Fibroblast of skin of right quadriceps (primary cell): Measurements from ENCODE around the gene HOXA4.

Experiments
- DNase-seq: peaks from one replicate; pipeline ENCODE4 v3.0.0-alpha.2; 2013

Gene HOXA4

GRCh38 chr7:27131390-27131819 lies 848 bp upstream of the HOXA4 start:
- DNase-seq = no peak

GRCh38 chr7:27129729-27130539 lies 623 bp downstream of the HOXA4 start:
- DNase-seq = no peak

- DNase-seq = no peak
Measured at GRCh38 chr7:27128776-27129728, 1.5 kb downstream of the HOXA4 start.

GRCh38 chr7:27128034-27128433 lies 2.5 kb downstream of the HOXA4 start:
- DNase-seq = no peak

- DNase-seq = no peak
Measured at GRCh38 chr7:27126596-27127327, 3.8 kb downstream of the HOXA4 start.

- no peak for DNase-seq
Measured at GRCh38 chr7:27125986-27126394, 4.6 kb downstream of the HOXA4 start.

GRCh38 chr7:27124902-27125689 lies 5.5 kb downstream of the HOXA4 start:
- no peak for DNase-seq

GRCh38 chr7:27124096-27124901 lies 6.3 kb downstream of the HOXA4 start:
- DNase-seq = peak; percentile 81

- no peak for DNase-seq
Measured at GRCh38 chr7:27123477-27124053, 7.0 kb downstream of the HOXA4 start.

- no peak for DNase-seq
Measured at GRCh38 chr7:27123007-27123476, 7.5 kb downstream of the HOXA4 start.

- no peak for DNase-seq
Measured at GRCh38 chr7:27122077-27122910, 8.3 kb downstream of the HOXA4 start.

GRCh38 chr7:27121684-27122076 lies 8.9 kb downstream of the HOXA4 start:
- DNase-seq = no peak

- no peak for DNase-seq
Measured at GRCh38 chr7:27119412-27119911, 11.1 kb downstream of the HOXA4 start.

- DNase-seq = no peak
Measured at GRCh38 chr7:27118580-27118979, 12.0 kb downstream of the HOXA4 start.

- no peak for DNase-seq
Measured at GRCh38 chr7:27117887-27118491, 12.6 kb downstream of the HOXA4 start.

GRCh38 chr7:27116962-27117886 lies 13.3 kb downstream of the HOXA4 start:
- DNase-seq = no peak

GRCh38 chr7:27116031-27116961 lies 14.3 kb downstream of the HOXA4 start:
- DNase-seq = no peak
